ENCODE data around the gene NLRP14. TPM values are rescaled to one million over a fixed set of nuclear protein-coding genes. Genes with fewer than 3 reads are reported as not detected.

Gene NLRP14
- total RNA-seq, 1 donor from 2014 or later = 0.05 TPM

DNA sequence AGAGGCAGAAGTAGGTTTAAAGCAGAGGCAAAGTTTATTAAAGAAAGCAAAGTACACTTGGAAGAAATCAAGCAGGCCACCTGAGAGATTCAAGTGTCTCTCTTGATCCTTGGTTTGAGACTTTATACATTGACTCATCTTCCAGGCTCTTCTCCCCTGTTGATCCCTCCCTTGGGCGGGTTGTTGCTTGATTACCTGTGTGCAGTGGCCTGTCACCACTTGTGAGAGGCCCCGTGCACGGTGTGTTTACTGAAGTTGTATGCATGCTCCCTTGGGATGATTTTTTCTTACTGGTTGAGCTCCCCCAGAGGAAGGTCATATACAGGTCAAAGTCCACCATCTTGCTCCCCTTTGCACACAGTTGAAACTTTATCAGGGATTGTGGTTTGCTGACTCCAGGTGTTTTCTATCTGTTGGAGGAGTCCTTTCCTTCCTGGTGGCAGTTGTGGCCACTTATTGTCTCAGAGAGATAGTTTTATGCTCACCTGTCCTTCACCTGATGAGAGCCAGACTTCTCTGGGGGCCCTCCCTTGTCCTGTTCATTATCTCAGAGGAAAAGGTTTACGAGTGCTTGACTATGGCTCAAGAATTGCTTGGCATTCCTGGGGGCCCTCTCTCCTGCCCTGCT lies 52.2 kb downstream of the NLRP14 start:
- intact Hi-C loops (cut with micrococcal nuclease) = no loop called here
- H3K4me3 Mint-ChIP-seq = no peak overlapping the region

DNA sequence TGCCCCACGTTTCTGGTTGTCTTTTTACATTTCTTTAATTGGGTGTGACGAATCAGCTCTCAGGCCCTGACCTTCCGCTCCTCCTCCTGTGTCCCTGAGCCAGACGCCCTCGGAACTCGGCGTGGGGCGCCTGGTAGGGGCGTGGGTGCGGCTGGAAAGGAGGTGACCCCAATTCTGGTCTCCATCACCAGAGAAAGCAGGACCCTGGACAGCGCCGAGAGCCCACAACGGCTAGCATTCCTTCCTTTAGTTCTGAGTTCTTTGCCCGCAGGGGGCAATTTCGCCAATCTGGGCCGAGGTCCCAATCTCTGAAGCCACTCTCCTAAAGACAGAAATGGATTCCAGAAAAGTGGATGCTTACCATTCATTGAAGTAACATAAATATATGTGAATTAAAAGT lies 56.8 kb downstream of the NLRP14 start:
- Mint-ChIP-seq H3K36me3 (ENCODE audit: low read depth) (no peaks in the 10 kb centered on the region), H3K4me3 (no peak overlapping the region), H3K27me3 (ENCODE audit: insufficient read depth) (peaks cover 1% of the 10 kb centered on the region), H3K4me1 (ENCODE audit: low read depth) (no peaks in the 10 kb centered on the region), H3K27ac (no peak overlapping the region), H3K9me3 (no peaks in the 10 kb centered on the region)
- intact Hi-C loops (cut with micrococcal nuclease) = no loop called here
- DNase-seq (ENCODE audit: low spot score) = no peak

More for the DNA sequence above, 52.2 kb downstream of the NLRP14 start:
- H3K36me3 Mint-ChIP-seq (ENCODE audit: low read depth) = no peaks in the 10 kb centered on the region
- DNase-seq (ENCODE audit: low spot score) = no peak
- no peaks in the 10 kb centered on the region for H3K4me1 Mint-ChIP-seq (ENCODE audit: low read depth)
- H3K27ac Mint-ChIP-seq = no peak overlapping the region
- peaks cover 2% of the 10 kb centered on the region for H3K27me3 Mint-ChIP-seq (ENCODE audit: insufficient read depth)
- no peaks in the 10 kb centered on the region for H3K9me3 Mint-ChIP-seq

DNA sequence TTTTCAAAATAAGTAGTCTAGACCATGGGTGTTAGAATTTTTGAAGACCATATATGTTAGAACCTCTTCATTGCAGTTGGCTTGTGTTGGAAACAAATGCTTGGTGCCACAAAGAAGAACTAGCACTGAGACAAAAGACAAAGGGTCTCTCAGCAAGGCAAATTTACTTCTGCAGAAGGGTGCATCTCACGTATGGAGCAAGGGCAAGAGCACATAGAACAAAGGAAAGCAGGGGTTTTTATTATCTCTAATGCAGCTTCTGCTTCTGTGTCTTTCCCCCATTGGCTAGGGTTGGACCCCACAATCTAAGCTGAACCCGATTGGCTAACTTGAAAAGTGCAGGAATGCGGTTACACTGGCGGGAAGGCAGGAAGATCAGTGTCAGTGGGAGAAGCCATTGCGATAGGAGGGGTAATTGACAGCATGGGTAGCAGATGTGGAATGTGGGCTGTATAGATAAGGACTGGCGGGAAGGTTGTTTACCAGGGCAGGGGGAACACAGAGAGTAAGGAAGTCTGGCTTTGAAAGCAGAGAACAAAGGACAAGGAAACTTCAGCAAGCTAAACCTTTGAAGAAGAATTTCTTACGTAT lies 59.4 kb downstream of the NLRP14 start:
- H3K27me3 Mint-ChIP-seq (ENCODE audit: insufficient read depth) = no peaks in the 10 kb centered on the region
- no peak overlapping the region for H3K4me3 Mint-ChIP-seq
- H3K9me3 Mint-ChIP-seq = no peaks in the 10 kb centered on the region
- DNase-seq (ENCODE audit: low spot score) = no peak
- intact Hi-C loops (cut with micrococcal nuclease) = no loop called here
- no peaks in the 10 kb centered on the region for H3K36me3 Mint-ChIP-seq (ENCODE audit: low read depth)
- no peak overlapping the region for H3K27ac Mint-ChIP-seq
- H3K4me1 Mint-ChIP-seq (ENCODE audit: low read depth) = no peaks in the 10 kb centered on the region

DNA sequence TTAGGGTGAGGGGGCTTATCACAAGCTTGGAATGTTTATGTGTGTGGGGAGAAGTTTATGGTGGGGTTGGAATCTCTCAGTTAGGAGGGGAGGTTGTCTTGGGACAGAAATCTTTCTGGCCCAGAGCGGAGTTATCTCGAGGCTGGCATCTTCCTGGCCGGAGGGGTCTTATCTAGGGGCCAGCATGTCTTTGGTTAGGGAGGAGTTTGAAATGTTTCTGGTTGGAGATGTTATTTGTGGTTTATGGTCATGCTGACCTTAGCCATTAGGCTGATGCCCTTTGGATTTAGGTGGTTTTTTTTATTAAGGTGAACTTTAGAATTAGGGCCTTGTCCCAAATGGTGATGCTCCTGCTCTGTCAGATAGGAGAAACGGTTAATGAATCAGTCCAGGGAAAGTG lies 60.6 kb downstream of the NLRP14 start:
- intact Hi-C loops (cut with micrococcal nuclease) = no loop called here
- Mint-ChIP-seq H3K9me3 (no peaks in the 10 kb centered on the region), H3K4me3 (no peak overlapping the region), H3K36me3 (ENCODE audit: low read depth) (no peaks in the 10 kb centered on the region), H3K27ac (no peak overlapping the region), H3K27me3 (ENCODE audit: insufficient read depth) (no peaks in the 10 kb centered on the region), H3K4me1 (ENCODE audit: low read depth) (no peaks in the 10 kb centered on the region)
- DNase-seq (ENCODE audit: low spot score) = no peak

DNA sequence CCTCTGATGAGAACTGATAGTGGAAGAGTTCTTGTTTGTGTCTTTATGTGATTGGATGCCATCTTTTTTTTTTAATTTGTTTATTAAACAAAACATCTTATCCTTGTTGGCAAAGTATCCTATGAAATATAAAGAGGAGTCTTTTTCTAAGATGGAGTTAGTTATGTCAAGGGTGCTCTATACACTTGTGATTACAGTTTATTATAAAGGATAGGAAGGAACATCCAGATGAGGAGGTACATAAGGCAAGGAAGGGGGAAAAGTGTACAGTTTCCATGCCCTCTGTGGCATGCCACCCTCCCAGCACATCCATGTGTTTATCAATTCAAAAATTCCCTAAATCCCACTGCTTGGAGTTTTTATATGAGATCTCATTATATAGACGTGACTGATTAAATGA lies 61.2 kb downstream of the NLRP14 start:
- Mint-ChIP-seq H3K4me1 (ENCODE audit: low read depth) (no peaks in the 10 kb centered on the region), H3K4me3 (no peak overlapping the region), H3K9me3 (no peaks in the 10 kb centered on the region), H3K27ac (no peak overlapping the region), H3K36me3 (ENCODE audit: low read depth) (no peaks in the 10 kb centered on the region), H3K27me3 (ENCODE audit: insufficient read depth) (no peaks in the 10 kb centered on the region)
- DNase-seq (ENCODE audit: low spot score) = no peak
- intact Hi-C loops (cut with micrococcal nuclease) = no loop called here

DNA sequence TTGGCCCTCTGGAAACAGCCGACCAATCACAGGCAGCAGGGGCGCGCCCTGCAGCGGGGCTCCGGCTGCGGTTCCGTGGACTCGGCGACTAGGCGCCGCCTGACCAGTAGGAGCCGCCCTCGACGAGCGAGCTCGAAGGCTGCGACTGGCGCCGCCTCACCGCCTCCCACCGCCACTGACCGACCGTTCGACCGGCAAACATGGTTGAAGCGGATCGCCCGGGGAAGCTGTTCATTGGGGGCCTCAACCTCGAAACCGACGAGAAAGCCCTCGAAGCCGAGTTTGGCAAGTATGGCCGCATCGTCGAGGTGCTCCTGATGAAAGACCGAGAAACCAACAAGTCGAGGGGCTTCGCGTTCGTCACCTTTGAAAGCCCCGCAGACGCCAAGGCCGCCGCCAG lies 68.6 kb downstream of the NLRP14 start, which contains the start of gene RBMXL2:
Gene RBMXL2 (plus strand): TSS at position 78 of the 400 bp plus-strand sequence. CDS start 123 bp downstream, at position 201.
- H3K36me3 Mint-ChIP-seq (ENCODE audit: low read depth) = no peaks in the 10 kb centered on the region
- H3K27me3 Mint-ChIP-seq (ENCODE audit: insufficient read depth) = peaks cover 5% of the 10 kb centered on the region
- H3K9me3 Mint-ChIP-seq = no peaks in the 10 kb centered on the region
- intact Hi-C loops (cut with micrococcal nuclease) = no loop called here
- no peak for DNase-seq (ENCODE audit: low spot score)
- no peaks in the 10 kb centered on the region for H3K4me1 Mint-ChIP-seq (ENCODE audit: low read depth)
- no peak within 1 kb of the TSS for H3K27ac Mint-ChIP-seq
- H3K4me3 Mint-ChIP-seq = no peak within 1 kb of the TSS

DNA sequence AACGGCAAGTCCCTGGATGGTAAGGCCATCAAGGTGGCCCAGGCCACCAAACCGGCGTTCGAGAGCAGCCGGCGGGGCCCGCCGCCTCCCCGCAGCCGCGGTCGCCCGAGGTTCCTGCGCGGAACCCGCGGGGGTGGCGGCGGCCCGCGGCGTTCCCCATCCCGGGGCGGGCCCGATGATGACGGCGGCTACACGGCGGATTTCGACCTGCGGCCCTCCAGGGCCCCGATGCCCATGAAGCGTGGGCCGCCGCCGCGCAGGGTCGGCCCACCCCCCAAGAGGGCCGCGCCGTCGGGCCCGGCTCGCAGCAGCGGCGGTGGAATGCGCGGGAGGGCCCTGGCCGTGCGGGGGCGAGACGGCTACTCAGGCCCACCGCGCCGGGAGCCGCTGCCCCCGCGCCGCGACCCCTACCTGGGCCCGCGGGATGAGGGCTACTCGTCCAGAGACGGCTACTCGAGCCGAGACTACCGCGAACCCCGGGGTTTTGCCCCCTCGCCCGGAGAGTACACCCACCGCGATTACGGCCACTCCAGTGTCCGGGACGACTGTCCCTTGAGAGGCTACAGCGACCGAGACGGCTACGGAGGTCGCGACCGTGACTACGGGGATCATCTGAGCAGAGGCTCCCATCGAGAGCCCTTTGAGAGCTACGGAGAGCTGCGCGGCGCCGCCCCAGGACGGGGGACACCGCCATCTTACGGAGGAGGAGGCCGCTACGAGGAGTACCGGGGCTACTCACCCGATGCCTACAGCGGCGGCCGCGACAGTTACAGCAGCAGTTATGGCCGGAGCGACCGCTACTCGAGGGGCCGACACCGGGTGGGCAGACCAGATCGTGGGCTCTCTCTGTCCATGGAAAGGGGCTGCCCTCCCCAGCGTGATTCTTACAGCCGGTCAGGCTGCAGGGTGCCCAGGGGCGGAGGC lies 69.3 kb downstream of the NLRP14 start:
- no peak overlapping the region for H3K27ac Mint-ChIP-seq
- intact Hi-C loops (cut with micrococcal nuclease) = no loop called here
- H3K27me3 Mint-ChIP-seq (ENCODE audit: insufficient read depth) = peaks cover 8% of the 10 kb centered on the region
- DNase-seq (ENCODE audit: low spot score) = no peak
- H3K4me3 Mint-ChIP-seq = no peak overlapping the region
- H3K4me1 Mint-ChIP-seq (ENCODE audit: low read depth) = no peaks in the 10 kb centered on the region
- no peaks in the 10 kb centered on the region for H3K9me3 Mint-ChIP-seq
- no peaks in the 10 kb centered on the region for H3K36me3 Mint-ChIP-seq (ENCODE audit: low read depth)

DNA sequence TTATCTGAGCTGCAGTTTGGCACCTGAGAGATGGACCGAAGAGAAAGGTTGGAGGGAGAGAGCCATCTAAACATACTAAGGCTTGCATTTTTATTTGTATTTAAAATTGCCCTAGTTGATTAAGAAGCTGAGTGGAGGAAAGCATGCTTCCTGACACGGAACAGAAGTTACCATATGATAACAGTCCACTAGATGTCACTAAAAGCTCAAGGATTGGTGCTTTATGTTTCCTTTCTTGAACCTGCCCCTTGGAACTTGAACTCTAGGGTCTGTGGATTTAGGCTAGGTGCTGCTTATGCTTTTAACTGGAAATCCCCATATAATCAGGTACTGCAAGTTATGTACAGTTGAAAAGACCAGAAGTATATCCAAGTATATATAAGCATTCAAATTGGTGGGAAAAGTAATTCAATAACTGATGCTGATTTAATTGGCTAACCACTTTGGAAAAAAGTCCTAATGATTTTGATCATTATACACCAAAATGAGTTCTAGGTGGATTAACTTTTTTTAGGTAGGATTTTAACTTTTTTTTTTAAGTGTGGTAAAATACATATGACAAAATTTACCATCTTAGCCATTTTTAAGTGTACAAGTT lies 78.1 kb downstream of the NLRP14 start:
- H3K4me1 Mint-ChIP-seq (ENCODE audit: low read depth) = no peaks in the 10 kb centered on the region
- H3K27ac Mint-ChIP-seq = no peak overlapping the region
- no peaks in the 10 kb centered on the region for H3K36me3 Mint-ChIP-seq (ENCODE audit: low read depth)
- intact Hi-C loops (cut with micrococcal nuclease) = loop anchor here (1.0 kb wide), 5 partner anchors 344 to 596 kb away; partner anchors contain the start of gene PPFIBP2
- no peak for DNase-seq (ENCODE audit: low spot score)
- H3K27me3 Mint-ChIP-seq (ENCODE audit: insufficient read depth) = peaks cover 16% of the 10 kb centered on the region
- H3K4me3 Mint-ChIP-seq = no peak overlapping the region
- H3K9me3 Mint-ChIP-seq = no peaks in the 10 kb centered on the region

DNA sequence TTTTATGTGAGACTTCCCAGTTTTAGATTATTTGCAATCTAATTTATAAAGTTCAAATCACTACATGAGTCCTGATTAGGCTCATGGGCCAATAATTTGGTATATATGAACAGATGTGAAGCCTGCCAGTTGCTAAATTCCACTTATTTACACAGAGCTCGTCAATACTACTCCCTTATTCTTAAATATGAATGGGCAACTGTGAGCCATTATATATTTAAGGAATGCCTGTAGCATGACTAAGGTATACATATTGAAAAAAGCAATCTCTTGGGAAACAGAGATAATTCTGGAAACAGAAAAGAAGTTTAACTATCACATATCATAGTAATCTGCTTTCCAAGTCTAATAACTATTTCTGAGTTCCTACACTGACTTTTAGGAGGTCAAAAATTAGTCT lies 95.5 kb downstream of the NLRP14 start:
- no peaks in the 10 kb centered on the region for H3K36me3 Mint-ChIP-seq (ENCODE audit: low read depth)
- H3K4me3 Mint-ChIP-seq = no peak overlapping the region
- no peaks in the 10 kb centered on the region for H3K9me3 Mint-ChIP-seq
- H3K27me3 Mint-ChIP-seq (ENCODE audit: insufficient read depth) = peaks cover 2% of the 10 kb centered on the region
- H3K4me1 Mint-ChIP-seq (ENCODE audit: low read depth) = no peaks in the 10 kb centered on the region
- intact Hi-C loops (cut with micrococcal nuclease) = no loop called here
- no peak overlapping the region for H3K27ac Mint-ChIP-seq
- no peak for DNase-seq (ENCODE audit: low spot score)

DNA sequence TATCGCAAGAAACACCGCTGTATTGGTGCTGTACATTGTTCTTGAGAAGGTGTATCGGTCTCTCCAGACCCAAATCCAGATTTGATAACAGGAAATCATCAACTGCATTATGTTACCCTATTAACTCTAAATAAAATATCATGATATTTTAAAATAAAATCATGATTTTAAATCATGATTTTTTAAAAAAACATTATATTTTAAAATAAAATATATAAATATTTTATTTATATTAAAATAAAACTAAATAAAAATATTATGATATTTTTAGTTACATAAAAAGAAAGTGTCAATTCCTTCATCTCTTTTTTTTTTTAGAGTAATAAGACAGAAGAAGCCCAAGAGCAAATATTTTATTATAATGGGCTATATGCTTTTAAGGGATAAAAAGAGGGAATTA lies 96.1 kb downstream of the NLRP14 start:
- no peaks in the 10 kb centered on the region for H3K9me3 Mint-ChIP-seq
- intact Hi-C loops (cut with micrococcal nuclease) = no loop called here
- H3K36me3 Mint-ChIP-seq (ENCODE audit: low read depth) = no peaks in the 10 kb centered on the region
- no peaks in the 10 kb centered on the region for H3K4me1 Mint-ChIP-seq (ENCODE audit: low read depth)
- no peak overlapping the region for H3K27ac Mint-ChIP-seq
- no peak overlapping the region for H3K4me3 Mint-ChIP-seq
- DNase-seq (ENCODE audit: low spot score) = no peak
- peaks cover 2% of the 10 kb centered on the region for H3K27me3 Mint-ChIP-seq (ENCODE audit: insufficient read depth)

Measured in activated T-helper 1 cell treated with anti-CD3 and anti-CD28 coated beads, Interleukin-12 subunit alpha, Interleukin-12 subunit beta, Interleukin-2, Interleukin-4 antibody, amounts not matched to agents 30 ng/mL and 10 ng/mL and 1 ng/mL, durations not matched to agents 14 hours and 24 hours and 36 hours (primary cell).